Activated T-cell treated with anti-CD3 and anti-CD28 coated beads for 1 hour (primary cell): ENCODE measurements around the gene IL17REL.

Experiments used
- DNase-seq: peaks from one replicate; pipeline ENCODE4 v3.0.0-alpha.2; 2020; ENCODE audit warnings: low read depth

Gene IL17REL

GRCh38 chr22:50046019-50046415 is 33.5 kb upstream of the IL17REL start:
- no peak for DNase-seq

DNA sequence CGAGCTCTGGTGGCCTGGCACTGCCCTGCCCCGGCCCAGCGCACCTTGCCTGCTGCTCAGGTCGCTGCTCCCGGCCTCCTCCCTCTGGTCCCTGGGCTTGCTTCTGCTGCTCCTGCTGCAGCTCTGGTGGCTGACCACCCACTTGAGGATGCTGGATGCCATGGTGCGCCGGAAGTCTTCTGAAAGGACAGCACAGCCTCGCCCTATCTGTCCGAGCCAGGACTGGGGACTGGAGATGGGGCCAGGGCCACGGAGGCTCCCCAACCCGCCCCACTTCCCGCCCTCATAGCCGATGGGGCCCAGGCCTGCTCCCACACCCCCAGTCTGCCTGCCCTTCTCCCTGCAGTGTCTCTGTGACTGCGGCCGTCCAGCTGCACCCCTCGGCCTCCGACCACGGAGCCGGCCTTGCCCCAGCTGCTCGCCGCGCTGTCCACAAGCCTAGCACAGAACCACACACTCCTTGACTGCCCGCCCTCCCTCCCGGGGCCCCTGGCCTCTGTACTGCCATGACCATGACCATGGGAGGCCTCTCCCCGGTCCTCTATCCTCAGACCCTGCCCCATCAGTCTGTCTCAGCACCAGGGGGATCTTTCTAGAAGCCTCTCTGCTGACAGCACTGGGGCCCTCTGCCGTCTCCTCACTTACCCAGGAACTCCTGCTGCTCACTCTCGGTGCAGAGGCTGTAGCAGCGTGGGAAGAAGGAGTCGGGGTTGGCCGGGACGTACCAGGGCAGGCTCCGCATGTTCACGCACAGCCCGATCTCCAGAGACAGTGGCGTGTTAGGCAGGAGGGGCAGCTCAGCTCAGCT is 32.9 kb upstream of the IL17REL start:
- DNase-seq, result no peak

- DNase-seq, result no peak
Measured at GRCh38 chr22:50044485-50045118, 32.0 kb upstream of the IL17REL start.

DNA sequence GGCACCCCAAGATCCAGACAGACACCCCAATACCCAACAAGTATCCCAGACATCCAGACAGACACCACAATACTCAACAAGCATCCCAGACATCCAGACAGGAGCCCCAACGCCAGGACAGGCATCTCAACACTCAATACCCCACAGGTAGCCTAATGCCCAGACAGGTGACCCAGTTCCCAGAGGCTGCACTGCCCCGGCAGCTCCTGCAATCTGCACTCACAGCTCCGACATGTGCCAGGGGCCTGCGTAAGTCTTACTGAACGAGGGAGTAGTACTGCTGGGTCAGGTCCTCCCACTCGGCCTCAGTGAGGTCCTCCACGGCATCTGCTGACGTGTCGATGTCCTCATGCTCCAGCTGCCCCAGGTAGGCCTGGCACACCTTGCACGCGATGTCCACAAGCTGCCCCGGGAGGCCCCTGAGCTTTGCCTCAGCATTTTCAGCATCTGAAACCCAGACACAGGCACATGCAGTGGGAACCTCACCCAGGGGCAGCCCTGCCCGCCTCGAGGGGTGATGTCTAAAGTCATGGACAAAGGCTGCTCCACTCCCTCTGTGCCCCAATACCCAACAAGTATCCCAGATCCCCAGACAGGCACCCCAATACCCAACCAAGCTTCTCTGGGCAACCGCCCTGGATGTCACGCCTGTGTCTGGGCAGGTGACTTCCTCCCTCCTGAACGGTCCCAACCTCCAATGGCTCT is 28.9 kb upstream of the IL17REL start:
- DNase-seq, result no peak

- no peak for DNase-seq
Measured at GRCh38 chr22:50040717-50041116, 28.2 kb upstream of the IL17REL start.

DNA sequence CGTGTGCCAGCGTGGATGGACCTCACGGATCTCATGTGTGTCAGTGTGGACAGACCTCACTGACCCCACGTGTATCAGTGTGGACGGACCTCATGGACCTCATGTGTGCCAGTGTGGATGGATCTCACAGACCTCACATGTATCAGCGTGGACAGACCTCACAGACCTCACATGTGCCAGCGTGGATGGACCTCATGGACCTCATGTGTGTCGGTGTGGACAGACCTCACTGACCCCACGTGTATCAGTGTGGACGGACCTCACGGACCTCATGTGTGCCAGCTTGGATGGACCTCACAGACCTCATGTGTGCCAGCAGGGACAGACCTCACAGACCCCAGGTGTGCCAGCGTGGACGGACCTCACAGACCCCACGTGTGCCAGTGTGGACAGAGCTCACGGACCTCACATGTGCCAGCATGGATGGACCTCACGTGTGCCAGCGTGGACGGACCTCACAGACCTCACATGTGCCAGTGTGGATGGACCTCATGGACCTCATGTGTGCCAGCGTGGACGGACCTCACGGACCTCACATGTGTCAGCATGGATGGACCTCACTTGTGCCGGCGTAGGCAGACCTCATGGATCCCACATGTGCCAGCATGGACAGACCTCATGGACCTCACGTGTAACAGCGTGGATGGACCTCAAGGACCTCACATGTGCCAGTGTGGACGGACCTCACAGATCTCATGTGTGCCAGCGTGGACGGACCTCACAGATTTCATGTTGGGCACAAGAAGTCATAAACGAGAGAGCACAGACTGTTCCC is 27.3 kb upstream of the IL17REL start:
- no peak for DNase-seq

GRCh38 chr22:50035976-50036724 is 23.6 kb upstream of the IL17REL start:
- no peak for DNase-seq

DNA sequence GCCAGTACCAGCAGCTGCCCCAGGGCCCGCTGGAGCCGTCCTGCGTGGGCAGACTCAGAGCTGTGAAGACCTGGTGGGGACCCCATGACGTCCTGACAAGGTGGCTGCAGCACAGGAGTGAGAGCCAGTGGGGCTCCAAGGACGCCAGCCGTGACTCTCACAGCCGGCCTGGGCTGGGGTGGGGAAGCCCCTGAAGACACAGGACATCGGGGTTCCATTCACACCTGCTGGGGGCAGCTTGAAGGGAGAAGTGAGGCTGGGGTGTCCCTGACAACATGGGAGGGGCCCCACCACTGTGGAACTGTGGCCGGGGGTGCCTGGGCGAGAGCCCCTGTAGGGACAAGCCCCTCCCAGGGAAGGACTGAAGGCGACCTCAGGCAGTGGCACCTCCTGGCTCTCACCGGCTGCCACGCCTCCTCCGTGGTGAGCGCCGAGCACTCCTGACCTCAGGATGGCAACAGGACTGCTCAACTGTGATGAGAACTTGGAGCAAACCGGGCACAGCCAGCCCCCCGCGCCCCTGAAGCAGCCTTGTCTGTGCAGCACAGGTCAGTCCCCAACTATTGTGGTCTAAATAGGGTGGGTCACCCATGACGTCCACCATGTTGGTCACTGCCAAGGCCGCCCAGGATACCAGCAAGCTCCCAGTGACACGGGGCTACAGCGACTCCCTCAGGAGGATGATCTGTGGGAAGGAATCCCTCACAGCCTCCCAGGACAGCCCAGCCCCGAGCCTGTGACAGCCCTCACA is 22.7 kb upstream of the IL17REL start:
- no peak for DNase-seq

DNA sequence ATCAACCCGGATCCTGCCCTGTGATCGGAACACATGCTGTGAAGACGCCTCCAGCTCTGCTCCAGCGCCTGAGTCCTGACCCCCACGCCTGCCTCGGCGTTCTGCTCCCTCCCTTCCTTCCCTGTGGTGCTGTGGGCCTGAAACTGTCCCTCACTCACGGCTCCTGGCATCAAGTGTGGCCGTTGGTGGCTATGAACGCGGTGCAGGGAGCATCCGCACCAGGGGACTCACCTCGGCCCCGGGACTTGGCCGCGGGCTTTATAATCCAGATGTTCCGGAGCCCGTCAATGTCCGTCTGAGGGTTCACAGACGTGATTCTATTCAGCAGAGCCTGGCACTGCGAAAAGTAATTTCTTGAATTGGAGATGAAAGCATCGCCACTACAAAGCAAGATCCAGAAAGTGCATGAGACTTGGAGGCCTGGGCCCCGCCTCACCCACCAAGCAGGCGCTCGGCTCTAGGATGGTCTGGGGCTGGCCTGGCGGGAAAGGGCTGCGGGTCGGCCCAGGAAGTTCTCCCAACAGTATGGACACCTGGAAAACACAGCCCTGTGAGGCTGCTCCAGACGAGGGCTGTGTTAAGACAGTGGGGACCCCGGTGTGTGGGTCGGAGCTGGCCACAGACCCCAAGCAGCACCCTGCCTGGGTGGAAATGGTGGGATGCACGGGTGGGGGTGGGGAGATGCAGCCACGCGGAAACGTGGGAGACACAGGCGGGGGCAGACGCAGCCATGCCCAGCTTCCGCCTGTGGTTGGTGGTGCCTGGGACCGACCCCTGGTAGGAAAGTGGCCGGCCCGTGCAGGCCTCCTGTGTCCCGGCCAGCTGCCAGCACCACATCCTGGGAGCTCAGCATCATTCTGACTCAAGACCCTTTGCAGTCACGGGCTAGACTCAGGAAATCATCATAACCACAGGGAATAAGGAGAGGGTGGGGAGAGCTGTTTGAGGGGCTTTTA is 21.8 kb upstream of the IL17REL start:
- no peak for DNase-seq

DNA sequence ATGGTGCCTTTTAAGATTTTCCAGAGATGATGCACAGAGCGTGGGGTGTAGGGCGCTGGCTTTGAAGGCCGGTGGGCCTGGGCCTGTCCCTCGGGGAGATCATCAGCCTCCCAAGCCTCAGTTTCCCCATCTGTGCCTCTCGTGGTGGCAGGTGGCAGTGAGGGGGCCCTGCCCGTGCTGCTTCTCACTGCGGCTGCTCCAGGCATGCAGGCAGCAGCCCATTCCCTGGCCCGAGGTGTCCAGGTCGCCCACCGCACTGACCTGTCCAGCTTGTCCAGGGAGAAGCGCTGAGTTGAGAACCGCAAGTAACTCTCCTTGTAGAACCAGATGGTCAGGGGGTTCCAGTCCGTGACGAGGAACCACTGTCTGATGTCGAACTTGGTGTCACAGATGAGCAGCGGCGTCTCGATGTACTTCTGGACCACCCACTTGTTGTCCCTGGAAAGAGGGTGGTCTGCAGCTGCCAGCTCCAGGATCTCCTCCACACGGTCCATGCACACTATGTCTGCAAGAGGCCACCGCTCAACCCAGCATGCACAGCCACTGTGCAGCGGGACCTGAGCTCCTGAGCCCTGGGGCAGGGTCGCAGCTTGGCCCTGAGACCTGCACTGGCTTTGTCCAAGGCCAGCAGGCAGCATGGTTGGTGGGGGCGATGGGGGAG is 20.5 kb upstream of the IL17REL start:
- no peak for DNase-seq

DNA sequence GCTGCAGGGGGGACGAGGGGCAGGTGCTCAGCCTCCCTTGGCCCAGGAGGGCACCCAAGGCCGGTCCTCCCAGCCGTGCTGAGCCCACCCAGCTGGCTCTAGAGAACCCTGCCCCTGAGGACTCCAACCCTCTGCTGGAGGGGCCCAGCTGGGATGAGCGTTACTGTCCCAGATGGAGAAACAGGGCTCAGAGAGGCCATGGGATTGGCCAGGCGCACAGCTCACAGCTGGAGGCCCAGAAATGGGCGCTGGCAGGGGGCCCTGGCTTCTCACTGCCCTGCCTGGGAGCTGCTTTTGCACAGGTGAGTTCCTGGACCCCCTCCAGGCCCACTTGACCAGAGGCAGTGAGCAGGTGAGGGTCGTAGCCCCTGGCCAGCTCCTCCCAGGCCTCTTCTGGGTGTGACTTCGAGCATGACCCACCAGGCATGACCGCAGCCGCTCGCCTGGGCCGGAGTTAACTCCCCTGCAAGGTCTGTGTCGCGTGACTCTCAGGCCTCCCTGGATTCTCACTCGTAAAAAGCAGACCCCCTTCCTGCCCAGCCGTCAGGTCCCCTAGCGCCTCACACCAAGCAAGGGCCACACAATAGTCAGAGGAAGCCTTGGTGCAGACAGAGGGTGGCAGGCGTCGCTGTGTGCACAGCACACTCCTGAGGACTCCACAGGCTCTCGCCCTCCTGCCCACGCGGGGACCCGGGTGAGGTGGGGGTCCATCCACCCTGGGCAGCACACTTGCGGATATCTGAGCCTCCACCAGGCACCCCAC is 19.7 kb upstream of the IL17REL start:
- DNase-seq, result no peak

GRCh38 chr22:50031189-50032091 is 18.9 kb upstream of the IL17REL start:
- no peak for DNase-seq

- peak; percentile 75 for DNase-seq
Measured at GRCh38 chr22:50030297-50031188, 18.0 kb upstream of the IL17REL start.

DNA sequence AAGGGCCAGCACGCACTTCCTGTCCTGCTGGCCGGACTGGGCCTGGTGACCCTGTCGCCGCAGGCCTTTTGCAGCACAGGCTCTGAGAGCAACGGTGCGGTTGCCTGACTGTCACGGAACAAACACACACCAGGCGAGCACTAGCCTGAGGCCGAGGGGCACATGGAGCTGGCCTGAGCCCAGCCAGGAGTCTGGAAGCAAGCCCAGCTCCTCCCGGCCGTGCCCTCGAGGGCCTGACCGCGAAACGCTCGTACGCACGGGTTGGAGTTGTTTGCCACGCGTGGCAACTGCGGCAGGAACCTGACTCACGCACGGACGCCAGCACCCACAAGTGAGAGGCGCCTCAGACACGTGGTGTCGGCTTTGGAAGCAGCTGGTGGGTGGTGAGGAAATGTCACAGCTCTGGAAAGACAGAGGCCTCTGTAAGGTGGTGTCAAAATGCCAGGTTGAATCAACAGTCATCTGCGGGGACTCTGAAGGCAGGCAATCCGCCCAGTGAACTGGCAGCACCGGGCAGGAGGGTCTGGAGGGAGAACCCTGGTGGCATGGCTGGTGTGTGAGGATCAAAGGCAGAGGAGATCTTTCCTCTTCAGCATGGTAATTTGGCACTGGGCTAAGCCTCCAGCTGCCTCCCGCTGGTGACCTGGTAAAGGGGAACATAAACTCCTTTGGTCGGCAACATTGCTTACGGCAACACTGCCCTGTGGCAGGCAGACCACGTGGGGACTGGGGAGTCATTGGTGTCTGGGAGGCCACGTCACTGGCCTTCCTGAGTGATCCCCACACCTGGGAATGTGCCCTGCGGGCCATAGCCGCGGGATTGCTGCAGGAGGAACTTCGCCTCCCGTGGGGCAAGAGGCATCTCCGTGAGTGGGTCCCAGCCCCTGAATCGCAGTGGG is 15.3 kb upstream of the IL17REL start:
- DNase-seq, result no peak

GRCh38 chr22:50025993-50026392 is 13.4 kb upstream of the IL17REL start:
- DNase-seq, result no peak
